Peyer's patch (tissue), 4 donors: ENCODE data around the gene OR13C5.

ENCODE experiments used
- CTCF ChIP-seq, 6 experiments: fragments of 450-650 bp in 4 of 6; fragments of 200-600 bp in 2 of 6; sonication (generic) in 1 of 6; IDR thresholded peaks; one replicate each; pipeline ENCODE4 v1.5.1; 2017 to 2019; ENCODE audit warnings: antibody characterized with exemption in 6 of 6, mild to moderate bottlenecking in 3 of 6, moderate library complexity in 1 of 6
- POLR2A ChIP-seq, 2 donors: fragments of 450-650 bp; IDR thresholded peaks; one replicate each; pipeline ENCODE4 v1.5.1; 2017; ENCODE audit warnings: antibody characterized with exemption in 2 of 2, mild to moderate bottlenecking in 2 of 2, moderate library complexity in 2 of 2

- TF ChIP-seq CTCF (IDR thresholded peaks at IDR 0.05) = no peak
- TF ChIP-seq POLR2A (IDR thresholded peaks at IDR 0.05) = no peak
Observed at GRCh38 chr9:104577263-104577662, 21.9 kb downstream of the OR13C5 start.
